ENCODE results near the gene ACACA. TPM values are rescaled to one million over a fixed set of nuclear protein-coding genes. Genes with fewer than 3 reads are reported as not detected.

ACACA gene
- total RNA-seq, 4 donors from 2014 or later: 28.7 to 72.7 (median 42.2) TPM

DNA sequence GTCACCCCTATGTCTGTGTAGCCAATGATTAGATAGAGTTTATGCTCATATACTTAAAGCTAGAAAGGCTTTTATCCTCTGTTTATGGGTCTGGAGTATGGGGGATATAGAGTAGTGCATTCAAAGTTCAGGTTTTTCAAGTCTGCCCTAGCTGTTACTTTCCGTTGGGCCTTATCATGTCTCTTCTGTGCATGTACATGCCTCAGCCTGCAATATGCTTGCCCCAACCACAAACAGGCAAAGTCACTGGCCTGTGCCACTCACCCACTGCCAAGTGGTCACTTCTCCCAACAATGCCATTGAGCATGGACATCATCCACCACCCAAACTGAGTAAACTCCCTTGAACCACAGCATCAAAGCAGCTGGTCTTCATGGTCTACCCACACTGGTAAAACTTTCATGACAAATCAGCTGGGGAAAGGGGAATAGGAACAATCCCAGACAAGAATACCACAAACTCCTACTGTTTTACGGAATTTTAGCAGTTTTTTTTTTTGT is 101.2 kb downstream of the ACACA start:
- no peak for DNase-seq (ENCODE audit: low spot score)
- no peak for TF ChIP-seq CTCF (IDR thresholded peaks at IDR 0.05)

DNA sequence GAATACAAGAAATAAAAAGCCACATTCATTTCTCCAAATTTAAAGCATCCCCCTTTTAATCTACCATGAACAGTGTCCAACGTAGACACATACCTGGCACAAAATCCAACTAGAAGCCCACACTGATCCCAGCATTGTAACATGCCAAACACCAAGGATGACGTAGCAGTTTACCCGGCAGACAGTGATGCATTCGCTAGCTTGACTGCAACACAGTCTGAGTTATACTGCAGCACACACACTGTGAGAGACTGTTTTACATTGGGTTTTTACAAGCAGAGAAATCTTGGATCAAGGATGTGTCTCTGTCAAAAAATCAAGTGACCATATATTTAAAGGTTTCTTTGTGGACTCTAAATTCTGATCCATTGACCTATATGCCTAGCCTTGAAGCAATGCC is 105.3 kb downstream of the ACACA start:
- ATAC-seq (ENCODE audit: low FRiP score) (no peak), DNase-seq (ENCODE audit: low spot score) (no peak)
- no peak for TF ChIP-seq CTCF (IDR thresholded peaks at IDR 0.05)

More for the DNA sequence above, 101.2 kb downstream of the ACACA start:
- ATAC-seq (ENCODE audit: low FRiP score): no peak

GRCh38 chr17:37300683-37301082 is 106.0 kb downstream of the ACACA start:
- no peak for ATAC-seq (ENCODE audit: low FRiP score)
- DNase-seq (ENCODE audit: low spot score): no peak
- TF ChIP-seq CTCF (IDR thresholded peaks at IDR 0.05): no peak

GRCh38 chr17:37299257-37299980 is 107.2 kb downstream of the ACACA start:
- DNase-seq (ENCODE audit: low spot score): no peak
- no peak for TF ChIP-seq CTCF (IDR thresholded peaks at IDR 0.05)
- no peak for ATAC-seq (ENCODE audit: low FRiP score)

DNA sequence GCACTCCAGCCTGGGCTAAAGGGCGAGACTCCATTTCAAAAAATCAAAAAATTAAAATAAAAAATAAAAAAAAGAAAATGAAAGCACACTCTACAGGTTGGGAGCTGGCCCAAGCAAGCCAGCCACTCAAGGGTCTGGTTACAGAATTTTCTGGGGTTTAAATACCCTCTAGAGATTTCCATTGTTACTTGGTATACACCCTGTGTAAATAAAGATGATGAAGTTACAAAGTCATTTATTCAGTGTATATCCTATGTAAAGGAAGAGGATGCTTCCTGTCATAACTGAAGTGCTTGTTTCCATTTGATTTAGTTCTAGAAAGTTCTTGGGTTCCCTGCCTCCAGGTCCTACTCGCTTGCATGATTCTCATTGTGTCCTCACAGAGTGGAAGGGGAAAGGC is 110.7 kb downstream of the ACACA start:
- no peak for TF ChIP-seq CTCF (IDR thresholded peaks at IDR 0.05)
- DNase-seq (ENCODE audit: low spot score) (no peak), ATAC-seq (ENCODE audit: low FRiP score) (no peak)

DNA sequence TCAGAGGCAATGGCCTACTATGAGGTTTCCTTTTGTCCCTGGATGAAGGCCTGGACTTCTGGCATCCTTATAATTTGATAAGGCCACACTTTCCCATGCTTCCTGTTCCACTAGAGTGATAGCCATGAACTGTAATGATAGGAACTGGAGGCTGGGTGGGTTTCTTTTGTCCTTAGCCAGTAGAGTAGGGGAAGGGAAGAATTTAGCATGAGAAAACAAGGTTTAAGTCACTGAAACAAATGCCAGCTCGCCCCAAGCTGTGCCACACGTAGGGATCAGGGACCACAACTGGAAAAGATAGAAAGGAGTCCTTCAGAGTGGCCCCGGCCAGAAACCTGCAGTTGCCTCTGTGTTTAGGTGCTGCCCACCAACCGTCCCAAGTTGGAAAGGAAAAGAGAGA is 111.7 kb downstream of the ACACA start:
- DNase-seq (ENCODE audit: low spot score): no peak
- no peak for TF ChIP-seq CTCF (IDR thresholded peaks at IDR 0.05)

DNA sequence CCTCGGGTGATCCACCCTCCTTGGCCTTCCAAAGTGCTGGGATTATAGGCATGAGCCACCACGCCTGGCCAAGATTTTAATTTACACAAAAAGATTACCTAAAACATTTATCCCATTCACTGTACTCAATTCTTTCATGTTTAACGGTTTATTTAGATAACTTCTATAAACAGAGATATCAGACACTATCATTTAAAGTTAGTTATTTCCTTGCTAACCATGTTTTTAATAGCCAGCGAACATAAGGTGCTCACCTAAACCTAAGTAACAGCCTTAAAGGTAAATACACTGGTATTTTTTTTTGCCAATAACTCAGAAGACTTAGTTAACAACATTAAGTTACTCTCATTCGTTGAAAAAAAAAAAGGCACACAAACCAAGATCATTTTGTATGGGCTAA is 112.9 kb downstream of the ACACA start:
- ATAC-seq (ENCODE audit: low FRiP score) (no peak), DNase-seq (ENCODE audit: low spot score) (no peak)
- no peak for TF ChIP-seq CTCF (IDR thresholded peaks at IDR 0.05)

More for the DNA sequence above, 111.7 kb downstream of the ACACA start:
- ATAC-seq (ENCODE audit: low FRiP score): no peak
